ENCODE results near the gene TBC1D5. TPM values are rescaled to one million over a fixed set of nuclear protein-coding genes. Genes with fewer than 3 reads are reported as not detected.
"Not testable (repeated sequence)": the region's sequence is repeated elsewhere in the genome, so short reads cannot be mapped to it uniquely, and the experiment has no call there.

The TBC1D5 gene
- total and polyA plus RNA-seq, 7 donors = 7.2 to 82.3 (median 43.7) TPM

- Histone ChIP-seq H3K27ac (no peak overlapping the region), H3K4me1 (peaks cover 0 to 4% (median 0%) of the 10 kb centered on the region in 4 donors), H3K36me3 (no peaks in the 10 kb centered on the region), H3K27me3 (no peaks in the 10 kb centered on the region), H3K9me3 (no peaks in the 10 kb centered on the region), H3K4me3 (no peak overlapping the region)
- TF ChIP-seq POLR2A (IDR thresholded peaks at IDR 0.05) (no peak), POLR2AphosphoS5 (IDR thresholded peaks at IDR 0.05) (no peak), CTCF (IDR thresholded peaks at IDR 0.05) (no peak)
- intact Hi-C loops (cut with DNase I) = no loop called here
- WGBS, 2 donors = 65 to 86% methylated on average over 3 of the region's 3 CpGs
- DNase-seq = no peak
Observed at GRCh38 chr3:17733215-17733614, 9.2 kb downstream of the TBC1D5 start.

GRCh38 chr3:17730318-17730967 lies 12.0 kb downstream of the TBC1D5 start:
- Histone ChIP-seq H3K27me3 (no peaks in the 10 kb centered on the region), H3K36me3 (no peaks in the 10 kb centered on the region), H3K9me3 (no peaks in the 10 kb centered on the region), H3K4me1 (no peaks in the 10 kb centered on the region), H3K27ac (no peak overlapping the region), H3K4me3 (no peak overlapping the region)
- 54 to 71% methylated on average over 4 of the region's 4 CpGs for WGBS, 2 donors
- TF ChIP-seq POLR2A (IDR thresholded peaks at IDR 0.05) (no peak), EP300 (IDR thresholded peaks at IDR 0.05) (no peak), CTCF (IDR thresholded peaks at IDR 0.05) (no peak), POLR2AphosphoS5 (IDR thresholded peaks at IDR 0.05) (no peak)
- intact Hi-C loops (cut with DNase I) = no loop called here
- DNase-seq = no peak

- TF ChIP-seq POLR2A (IDR thresholded peaks at IDR 0.05) (no peak), POLR2AphosphoS5 (IDR thresholded peaks at IDR 0.05) (no peak), CTCF (IDR thresholded peaks at IDR 0.05) (no peak), EP300 (IDR thresholded peaks at IDR 0.05) (no peak)
- H3K4me1 ChIP-seq = no peaks in the 10 kb centered on the region
- no peaks in the 10 kb centered on the region for H3K36me3 ChIP-seq
- no peaks in the 10 kb centered on the region for H3K27me3 ChIP-seq
- no peaks in the 10 kb centered on the region for H3K9me3 ChIP-seq
- DNase-seq = no peak
- WGBS, 2 donors = 96 to 100% methylated on average over 1 of the region's 1 CpG
- H3K27ac ChIP-seq = no peak overlapping the region
- no peak overlapping the region for H3K4me3 ChIP-seq
- intact Hi-C loops (cut with DNase I) = no loop called here
Observed at GRCh38 chr3:17726313-17726712, 16.1 kb downstream of the TBC1D5 start.

- H3K9me3 ChIP-seq; H3K36me3 ChIP-seq; H3K4me3 ChIP-seq; H3K27me3 ChIP-seq; H3K4me1 ChIP-seq; intact Hi-C loops (cut with DNase I); H3K27ac ChIP-seq; DNase-seq: not testable (repeated sequence)
- WGBS, 2 donors = 98 to 99% methylated on average over 5 of the region's 5 CpGs
Observed at GRCh38 chr3:17725844-17726243, 16.6 kb downstream of the TBC1D5 start.

GRCh38 chr3:17724948-17725347 lies 17.5 kb downstream of the TBC1D5 start:
- H3K27ac ChIP-seq = no peak overlapping the region
- H3K36me3 ChIP-seq = no peaks in the 10 kb centered on the region
- intact Hi-C loops (cut with DNase I) = no loop called here
- peaks cover 0 to 5% (median 0%) of the 10 kb centered on the region in 4 donors for H3K4me1 ChIP-seq
- no peaks in the 10 kb centered on the region for H3K9me3 ChIP-seq
- 95 to 96% methylated on average over 1 of the region's 1 CpG for WGBS, 2 donors
- no peak for DNase-seq
- no peak overlapping the region for H3K4me3 ChIP-seq
- no peaks in the 10 kb centered on the region for H3K27me3 ChIP-seq
- TF ChIP-seq POLR2A (IDR thresholded peaks at IDR 0.05) (no peak), CTCF (IDR thresholded peaks at IDR 0.05) (no peak), EP300 (IDR thresholded peaks at IDR 0.05) (no peak), POLR2AphosphoS5 (IDR thresholded peaks at IDR 0.05) (no peak)

All from sigmoid colon (tissue), 7 donors.